SKM-1 (cell line): ENCODE measurements around the gene ZMYM3.

Source experiments
- DNase-seq: peaks from one replicate; lab custom pipeline; 2025; ENCODE audit not compliant: unreplicated experiment; lab: John Stamatoyannopoulos, UW

The ZMYM3 gene

DNA sequence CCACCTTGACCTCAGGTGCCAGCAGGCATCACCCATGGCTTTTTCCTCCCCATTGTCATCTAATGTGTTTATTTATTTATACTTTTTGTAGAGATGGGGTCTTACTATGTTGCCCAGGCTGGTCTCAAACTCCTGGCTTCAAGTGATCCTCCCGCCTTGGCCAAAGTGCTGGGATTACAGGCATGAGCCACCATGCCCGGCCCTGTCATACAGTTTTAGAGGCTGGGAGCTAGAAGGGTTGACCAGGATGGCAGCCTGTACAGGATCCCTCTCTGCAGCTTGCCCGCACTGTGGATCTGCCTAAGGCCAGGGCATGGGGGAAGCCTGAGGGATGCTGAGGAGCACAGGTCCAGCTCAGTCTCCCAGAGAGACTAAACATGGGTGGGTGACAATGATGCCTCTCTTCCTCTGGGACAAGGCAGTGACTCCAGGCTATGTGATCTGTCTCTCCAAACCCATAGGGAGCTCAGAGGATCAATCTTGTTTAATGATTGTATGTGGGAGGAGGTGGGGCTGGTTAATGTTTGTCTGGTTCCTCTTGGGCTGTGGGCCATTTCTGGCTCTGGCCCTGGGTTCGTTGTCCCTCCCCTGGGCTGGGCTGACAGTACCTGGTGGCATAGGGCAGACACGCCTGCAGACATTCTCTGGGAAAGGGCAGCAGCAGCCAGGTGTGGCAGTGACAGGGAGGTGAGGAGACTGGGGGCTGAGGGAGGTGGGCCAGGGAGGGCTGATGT, 39.2 kb downstream of the ZMYM3 start:
- no peak for DNase-seq

DNA sequence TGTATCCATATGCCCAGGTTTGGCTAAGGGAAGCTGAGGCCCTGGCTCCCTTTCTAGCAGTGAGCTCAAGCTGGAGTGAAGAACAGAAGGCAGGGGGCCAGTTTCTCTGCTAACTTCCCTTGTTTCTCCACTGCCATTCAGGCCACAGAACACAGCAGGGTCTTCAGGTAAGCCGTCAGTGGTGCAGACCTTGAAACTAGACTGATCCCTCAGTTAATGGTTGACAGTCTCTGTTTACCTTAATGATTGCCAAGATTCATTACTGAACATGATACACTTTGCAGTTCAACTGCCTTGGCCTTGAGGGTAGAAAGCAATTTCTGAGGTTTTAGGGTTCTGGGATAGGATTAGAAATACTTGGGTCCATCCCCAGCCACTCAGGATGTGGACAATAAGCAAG, 39.8 kb downstream of the ZMYM3 start:
- no peak for DNase-seq

DNA sequence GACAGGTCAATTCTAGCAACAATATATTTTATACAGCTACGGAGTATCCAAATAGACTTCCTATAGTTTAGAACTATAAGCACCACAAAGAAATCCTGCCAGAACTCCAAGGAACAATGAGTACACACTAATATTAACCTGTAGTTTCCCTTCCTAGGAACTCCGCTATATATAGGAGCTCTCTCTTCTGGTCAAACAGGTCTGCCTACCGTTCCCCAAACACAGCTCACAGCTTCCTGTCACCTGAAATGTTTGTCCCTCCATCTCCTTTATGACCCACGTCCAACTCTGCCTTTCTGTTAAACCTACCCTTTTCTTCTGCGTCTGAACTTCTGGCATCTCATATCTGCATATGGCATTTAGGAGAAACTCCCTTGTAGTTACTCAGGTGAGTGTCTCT, 41.4 kb downstream of the ZMYM3 start:
- no peak for DNase-seq

- DNase-seq, result no peak
Measured at GRCh38 chrX:71210816-71211215, 43.1 kb downstream of the ZMYM3 start.

DNA sequence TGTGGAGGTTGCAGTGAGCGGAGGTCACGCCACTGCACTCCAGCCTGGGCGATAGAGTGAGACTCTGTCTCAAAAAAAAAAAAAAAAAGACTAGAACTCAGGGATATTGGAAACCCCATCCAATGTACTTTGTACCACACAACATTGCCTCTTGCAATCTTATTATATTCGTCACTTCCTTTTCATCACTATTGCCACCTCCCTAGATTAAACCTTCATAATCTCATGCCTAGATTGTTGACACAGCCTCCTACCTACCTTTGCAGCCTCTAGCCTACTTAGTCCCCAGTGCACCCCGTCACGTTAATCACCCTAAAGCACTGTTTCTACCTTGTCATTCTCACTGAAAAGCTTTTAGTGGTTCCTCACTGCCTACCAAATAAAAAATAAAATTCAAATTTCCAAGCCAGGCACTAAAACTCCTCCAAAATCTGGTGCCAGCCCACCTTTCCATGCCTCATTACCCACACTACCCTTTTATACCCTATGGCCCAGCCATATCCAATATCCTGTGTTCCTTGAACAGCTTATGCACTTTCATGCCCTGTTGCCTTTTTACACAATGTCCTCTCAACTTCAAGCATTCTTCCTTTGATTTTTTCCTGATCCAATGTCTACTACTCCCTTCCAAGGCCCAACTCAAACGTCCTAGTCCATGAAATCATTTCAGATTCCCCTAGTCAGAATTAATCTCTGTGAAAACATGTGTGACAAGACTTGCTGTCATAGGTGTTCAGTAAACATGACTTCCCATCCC, 54.5 kb downstream of the ZMYM3 start:
- DNase-seq, result no peak

DNA sequence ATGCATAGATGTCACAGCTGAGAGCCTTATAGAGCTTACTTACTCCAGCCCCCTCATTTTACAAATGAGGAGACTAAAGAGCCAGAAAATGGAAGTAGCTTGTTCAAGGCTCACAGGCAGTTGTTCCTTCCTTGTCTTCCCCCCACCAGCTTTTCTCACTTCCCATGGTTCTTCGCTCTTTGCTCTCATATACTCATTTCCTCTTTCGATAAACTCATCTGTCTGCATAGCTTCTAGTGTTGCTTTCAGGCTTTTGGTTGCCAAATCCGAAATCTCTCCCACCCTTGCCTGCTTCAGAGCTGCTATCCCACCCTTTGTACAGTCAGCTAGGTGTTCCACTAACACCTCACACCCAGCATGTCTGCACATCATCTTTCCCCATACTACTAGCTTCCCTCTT, 55.9 kb downstream of the ZMYM3 start:
- DNase-seq, result peak; percentile 52

- no peak for DNase-seq
Measured at GRCh38 chrX:71195964-71196649, 57.8 kb downstream of the ZMYM3 start.

DNA sequence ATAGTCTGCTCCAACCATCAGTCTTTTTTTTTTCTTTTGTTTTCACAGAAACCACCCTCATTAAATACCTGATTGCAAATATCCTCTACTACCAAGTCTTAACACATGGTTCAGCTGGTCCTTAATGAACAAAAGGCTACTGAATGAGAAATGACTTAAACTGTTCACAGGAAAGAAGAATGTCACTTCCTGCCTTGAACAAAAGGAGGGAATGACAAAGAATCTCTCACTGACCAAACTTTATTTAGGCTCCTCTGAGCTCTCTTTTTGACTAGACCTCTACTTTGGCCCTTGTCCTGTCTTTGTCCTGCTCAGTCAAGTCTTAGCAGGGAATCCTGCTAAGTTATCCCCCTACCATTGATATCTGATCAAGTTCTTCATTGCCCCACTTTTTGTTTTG, 62.7 kb downstream of the ZMYM3 start:
- DNase-seq, result no peak
